Pancreas (tissue), 10 donors: ENCODE results near the gene CSF2RB. TPM values are rescaled to one million over a fixed set of nuclear protein-coding genes. Genes with fewer than 3 reads are reported as not detected.

Experiments
- ATAC-seq, 4 donors: fragments of 200-7000 bp; cut with Tn5 transposase; one replicate each; pipeline versions ENCODE4 v1.8.0 to v1.9.1; 2020; ENCODE audit warnings: mild to moderate bottlenecking in 4 of 4, moderate library complexity in 4 of 4
- DNase-seq, 6 donors: peaks; one replicate each; pipeline ENCODE4 v3.0.0-alpha.2; 2020
- FAIRE-seq: peaks from 2 replicates; lab custom pipeline; 2012; peaks lifted over from hg19 to GRCh38; lab: Jason Lieb, UNC
- H3K27ac ChIP-seq, 4 donors: fragments of 200-600 bp; sonication (generic); 1 replicate in 3 of 4; 2 replicates in 1 of 4; pipeline versions ENCODE4 v1.5.0 to v1.8.0; 2020
- H3K27me3 ChIP-seq, 4 donors: fragments of 200-600 bp; one replicate each; pipeline ENCODE4 v1.8.0; 2021
- H3K36me3 ChIP-seq, 3 donors: fragments of 200-600 bp; sonication (generic) in 1 of 3; one replicate each; pipeline versions ENCODE4 v1.5.0 to v1.8.0; 2020 to 2021
- H3K4me1 ChIP-seq, 3 donors: fragments of 200-600 bp; one replicate each; pipeline ENCODE4 v1.8.0; 2021
- H3K4me3 ChIP-seq, 4 donors: fragments of 200-600 bp; sonication (generic) in 2 of 4; one replicate each; pipeline versions ENCODE4 v1.5.0 to v1.8.0; 2020 to 2021
- H3K9me3 ChIP-seq, 4 donors: fragments of 200-600 bp; one replicate each; pipeline ENCODE4 v1.8.0; 2021
- WGBS, 2 donors: extraction: QIAGEN DNeasy Blood & Tissue Kit; methylation state at CpG; one replicate each; pipeline ENCODE4 v1.1.7; 2013; 5-methylcytosine and 5-hydroxymethylcytosine counted together
- intact Hi-C, 3 donors: fragments of 100-400 bp; cut with DNase I; formaldehyde crosslinking; loops; one replicate each; pipeline versions ENCODE4 v1.11.1 to v1.14.2; 2022
- polyA plus RNA-seq, 2 donors: library from polyadenylated mRNA; stranded (reverse); fragments of 200-250 nt; gene quantifications; one replicate each; pipeline ENCODE4 v1.2.3, GENCODE V29; 2013
- total RNA-seq, 6 donors: library from RNA; stranded (reverse); fragmentation: NEBNext Ultra II Directional in 4 of 6; extraction: Animal tissue kit (Norgen Biotek cat#: 25700) in 4 of 6; gene quantifications; one replicate each; pipeline versions ENCODE4 v1.2.1 to v1.2.4, GENCODE V29; 2021 to 2023
- TF ChIP-seq, protein P1 (sequence below), 4 donors: fragments of 200-600 bp; sonication (generic) in 3 of 4; IDR thresholded peaks; one replicate each; pipeline versions ENCODE4 v1.5.0 to v1.8.0; 2021; ENCODE audit warnings: antibody characterized with exemption in 4 of 4
- donor health status: healthy with polysubstance abuse.
- donor health status: DM: no; HTN: no; CAD: no; lungs with moderate emphysema.
- donor health status: DM: no; HTN: no; CAD: no.
- donor health status: control.
- donor health status: control.
- donor health status: Bipolar disorder and iron deficiency.
- donor health status: DM: yes; HTN: yes; CAD: no.
- donor health status: DM: no; HTN: no; CAD: no.
- donor health status: DM: no; HTN: no; CAD: no.
- donor health status: DM: yes; HTN: yes; CAD: no.

The CSF2RB gene
- total and polyA plus RNA-seq, 8 donors, result 0.46 to 4.3 (median 1.8) TPM

DNA sequence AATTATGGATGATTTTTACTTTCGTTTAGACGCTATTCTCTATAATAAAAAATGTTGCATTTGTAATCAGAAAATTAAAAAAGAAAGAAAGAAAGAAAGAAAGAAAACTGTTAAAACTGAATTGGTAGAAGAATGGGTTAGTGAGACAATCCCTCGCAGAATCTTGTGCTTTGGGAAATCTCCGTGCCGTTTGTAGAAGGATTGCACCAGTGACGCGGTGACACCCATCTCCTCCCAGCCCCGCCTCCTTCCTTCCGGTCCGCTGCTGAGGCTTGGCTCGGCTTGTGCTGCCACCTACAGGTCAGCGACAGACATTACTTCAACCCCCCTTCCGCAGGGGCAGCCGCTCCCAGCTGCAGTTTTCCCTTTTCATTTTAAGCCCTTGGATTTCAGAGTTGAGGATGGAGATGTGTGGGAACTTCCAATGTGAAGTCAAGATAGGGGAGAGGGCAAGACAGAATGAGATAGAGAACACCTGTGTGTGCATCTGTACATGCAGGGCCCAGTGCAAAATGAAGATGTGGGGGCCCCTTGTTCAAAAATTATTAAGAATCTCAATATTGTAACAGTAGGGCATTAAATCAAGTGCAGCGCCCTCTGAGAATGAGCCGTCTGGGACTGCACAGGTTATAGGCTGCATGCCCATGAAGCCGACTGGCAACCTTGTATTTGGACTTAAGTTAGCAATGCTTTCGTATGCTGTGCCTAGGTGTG, 64.7 kb downstream of the CSF2RB start:
- H3K4me1 ChIP-seq, result peaks cover 0 to 5% (median 0%) of the 10 kb centered on the region in 3 donors
- H3K27ac ChIP-seq, result peak overlapping the region in 1 of 4 donors; percentile 39
- H3K4me3 ChIP-seq, result peak overlapping the region in 3 of 4 donors; percentile 0 to 43 (median 33)
- ATAC-seq (peak; percentile 96 to 100 (median 99)), DNase-seq (peak; percentile 84 to 95 (median 90)), FAIRE-seq (peak; percentile 96)
- TF ChIP-seq, protein P1, sequence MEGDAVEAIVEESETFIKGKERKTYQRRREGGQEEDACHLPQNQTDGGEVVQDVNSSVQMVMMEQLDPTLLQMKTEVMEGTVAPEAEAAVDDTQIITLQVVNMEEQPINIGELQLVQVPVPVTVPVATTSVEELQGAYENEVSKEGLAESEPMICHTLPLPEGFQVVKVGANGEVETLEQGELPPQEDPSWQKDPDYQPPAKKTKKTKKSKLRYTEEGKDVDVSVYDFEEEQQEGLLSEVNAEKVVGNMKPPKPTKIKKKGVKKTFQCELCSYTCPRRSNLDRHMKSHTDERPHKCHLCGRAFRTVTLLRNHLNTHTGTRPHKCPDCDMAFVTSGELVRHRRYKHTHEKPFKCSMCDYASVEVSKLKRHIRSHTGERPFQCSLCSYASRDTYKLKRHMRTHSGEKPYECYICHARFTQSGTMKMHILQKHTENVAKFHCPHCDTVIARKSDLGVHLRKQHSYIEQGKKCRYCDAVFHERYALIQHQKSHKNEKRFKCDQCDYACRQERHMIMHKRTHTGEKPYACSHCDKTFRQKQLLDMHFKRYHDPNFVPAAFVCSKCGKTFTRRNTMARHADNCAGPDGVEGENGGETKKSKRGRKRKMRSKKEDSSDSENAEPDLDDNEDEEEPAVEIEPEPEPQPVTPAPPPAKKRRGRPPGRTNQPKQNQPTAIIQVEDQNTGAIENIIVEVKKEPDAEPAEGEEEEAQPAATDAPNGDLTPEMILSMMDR (IDR thresholded peaks at IDR 0.05), result peak; percentile 80 to 95 (median 93)
- H3K27me3 ChIP-seq, result no peaks in the 10 kb centered on the region
- H3K36me3 ChIP-seq, result no peaks in the 10 kb centered on the region
- intact Hi-C loops, result no loop called here
- no peaks in the 10 kb centered on the region for H3K9me3 ChIP-seq
- 9 to 13% methylated on average over 18 of the region's 18 CpGs for WGBS, 2 donors

DNA sequence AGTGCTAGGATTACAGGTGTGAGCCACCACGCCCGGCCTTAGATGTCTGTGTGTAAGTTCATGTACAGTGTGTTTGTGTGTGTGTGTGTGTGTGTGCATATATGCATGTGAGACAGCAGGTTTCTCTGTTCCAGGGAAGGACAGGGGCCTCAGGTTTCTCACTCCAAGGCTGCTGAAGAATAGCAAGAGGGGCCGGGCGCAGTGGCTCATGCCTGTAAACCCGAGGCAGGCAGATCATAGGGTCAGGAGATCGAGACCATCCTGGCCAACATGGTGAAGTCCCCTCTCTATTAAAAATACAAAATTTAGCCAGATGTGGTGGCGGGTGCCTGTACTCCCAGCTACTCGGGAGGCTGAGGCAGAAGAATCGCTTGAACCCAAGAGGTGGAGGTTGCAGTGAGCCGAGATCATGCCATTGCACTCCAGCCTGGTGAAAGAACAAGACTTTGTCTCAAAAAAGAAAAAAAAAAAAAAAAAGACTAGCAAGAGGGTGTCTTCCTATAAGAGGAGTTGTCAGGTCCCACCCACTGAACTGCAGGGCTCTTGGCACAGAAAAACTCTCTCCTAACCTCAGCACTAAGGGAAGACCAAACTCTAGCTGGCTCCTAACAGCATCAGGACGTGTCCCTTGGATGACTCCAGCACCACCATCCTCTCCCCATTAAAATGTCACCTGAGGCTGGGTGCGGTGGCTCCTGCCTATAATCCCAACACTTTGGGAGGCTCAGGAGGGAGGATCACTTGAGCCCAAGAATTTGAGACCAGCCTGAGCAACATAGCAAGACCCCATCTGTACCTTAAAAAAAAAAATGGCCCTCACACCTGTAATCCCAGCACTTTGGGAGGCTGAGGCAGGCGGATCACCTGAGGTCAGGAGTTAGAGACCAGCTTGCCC, 65.8 kb downstream of the CSF2RB start:
- WGBS, 2 donors, result 64 to 77% methylated on average over 13 of the region's 13 CpGs
- Histone ChIP-seq H3K4me3 (no peak overlapping the region), H3K27ac (no peak overlapping the region), H3K27me3 (peaks cover 0 to 6% (median 0%) of the 10 kb centered on the region in 4 donors), H3K4me1 (peaks cover 0 to 5% (median 0%) of the 10 kb centered on the region in 3 donors), H3K9me3 (no peaks in the 10 kb centered on the region), H3K36me3 (no peaks in the 10 kb centered on the region)
- FAIRE-seq, result no peak
- DNase-seq, result no peak
- TF ChIP-seq, protein P1 (IDR thresholded peaks at IDR 0.05), result no peak
- intact Hi-C loops, result no loop called here
- ATAC-seq, result no peak

DNA sequence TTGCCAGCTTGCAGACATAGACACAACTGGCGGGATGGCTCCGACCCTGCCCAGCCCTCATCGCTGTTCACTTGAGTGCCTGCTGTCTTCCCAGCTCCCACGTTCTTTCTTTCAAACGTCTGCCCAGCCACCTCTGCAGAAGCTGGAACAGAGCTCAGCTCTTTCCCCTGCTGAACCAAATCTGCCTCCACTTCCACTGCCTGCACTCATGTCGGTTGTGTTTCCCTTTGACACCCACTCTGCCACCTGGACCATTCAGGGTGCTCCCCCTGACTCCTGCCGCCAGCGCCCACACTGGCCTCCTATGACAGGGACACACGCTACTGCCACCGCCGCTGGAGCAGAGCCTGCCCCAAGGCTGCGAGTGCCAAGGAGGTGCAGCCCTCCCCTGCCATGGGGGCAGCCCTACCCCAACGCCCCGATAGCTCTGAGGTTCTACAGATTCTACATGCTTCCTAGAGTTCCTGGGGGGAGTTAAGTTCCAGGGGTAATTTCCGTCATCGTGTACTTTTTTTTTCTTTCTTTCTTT, 67.9 kb downstream of the CSF2RB start:
- H3K9me3 ChIP-seq, result no peaks in the 10 kb centered on the region
- H3K4me3 ChIP-seq, result no peak overlapping the region
- H3K36me3 ChIP-seq, result no peaks in the 10 kb centered on the region
- no peak for ATAC-seq
- intact Hi-C loops, result loop anchor here in 1 of 3 donors (5.0 kb wide), 1 partner anchor 194 kb away; no protein-coding TSS in a partner anchor
- TF ChIP-seq, protein P1 (IDR thresholded peaks at IDR 0.05), result no peak
- H3K27me3 ChIP-seq, result peaks cover 0 to 7% (median 0%) of the 10 kb centered on the region in 4 donors
- FAIRE-seq, result no peak
- no peak for DNase-seq
- peaks cover 0 to 5% (median 0%) of the 10 kb centered on the region in 3 donors for H3K4me1 ChIP-seq
- no peak overlapping the region for H3K27ac ChIP-seq
- WGBS, 2 donors, result 66 to 77% methylated on average over 16 of the region's 16 CpGs

DNA sequence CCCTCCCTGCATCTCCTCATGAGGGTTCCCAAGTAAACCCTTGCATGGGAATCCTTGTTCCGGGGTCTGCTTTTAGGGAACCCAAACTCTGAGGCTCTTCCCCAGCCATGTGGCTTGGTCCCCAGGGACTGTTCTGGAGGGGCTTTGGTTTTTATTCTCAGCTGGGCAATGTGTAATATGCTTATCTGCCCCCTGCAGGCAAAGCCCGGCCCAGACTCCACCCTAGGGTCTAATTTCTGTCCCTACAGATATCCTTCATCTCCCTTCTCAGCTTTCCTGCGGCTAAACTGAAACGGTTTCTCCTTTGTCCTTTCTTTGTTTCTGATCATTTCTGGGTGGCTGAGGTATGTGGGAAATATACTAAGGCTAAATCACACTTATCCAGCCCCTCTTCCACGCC, 68.7 kb downstream of the CSF2RB start:
- no peak for ATAC-seq
- H3K27ac ChIP-seq, result no peak overlapping the region
- H3K27me3 ChIP-seq, result peaks cover 0 to 7% (median 0%) of the 10 kb centered on the region in 4 donors
- H3K36me3 ChIP-seq, result no peaks in the 10 kb centered on the region
- DNase-seq, result no peak
- intact Hi-C loops, result loop anchor here in 1 of 3 donors (5.0 kb wide), 1 partner anchor 195 kb away; no protein-coding TSS in a partner anchor
- peaks cover 0 to 5% (median 0%) of the 10 kb centered on the region in 3 donors for H3K4me1 ChIP-seq
- TF ChIP-seq, protein P1 (IDR thresholded peaks at IDR 0.05), result no peak
- WGBS, 2 donors, result 47 to 63% methylated on average over 5 of the region's 5 CpGs
- no peak overlapping the region for H3K4me3 ChIP-seq
- FAIRE-seq, result no peak
- H3K9me3 ChIP-seq, result no peaks in the 10 kb centered on the region
